NCI-H82 (cell line): ENCODE data around the gene ZC3HAV1.
A peak's percentile ranks its signal among the peaks of the same experiment; 100 is the strongest.
"Not testable (repeated sequence)": the region's sequence is repeated elsewhere in the genome, so short reads cannot be mapped to it uniquely, and the experiment has no call there.

ENCODE experiments used
- DNase-seq: peaks from one replicate; lab custom pipeline; 2025; lab: John Stamatoyannopoulos, UW

ZC3HAV1 gene

GRCh38 chr7:139109188-139109982 is at the start of gene ZC3HAV1:
Gene ZC3HAV1 (minus strand): TSS chr7:139109720. CDS start chr7:139109331, 389 bp downstream.
- peak; percentile 74 for DNase-seq

- no peak for DNase-seq
These were observed 44.3 kb upstream of the ZC3HAV1 start for GRCh38 chr7:139153832-139154231.

GRCh38 chr7:139152149-139152548 is 42.6 kb upstream of the ZC3HAV1 start:
- DNase-seq: no peak

- DNase-seq: no peak
These were observed 29.6 kb upstream of the ZC3HAV1 start for GRCh38 chr7:139139150-139139549.

GRCh38 chr7:139133335-139134139 is 24.0 kb upstream of the ZC3HAV1 start:
- peak; percentile 92 for DNase-seq

- no peak for DNase-seq
These were observed 23.4 kb upstream of the ZC3HAV1 start for GRCh38 chr7:139132887-139133286.

GRCh38 chr7:139131601-139132041 is 22.1 kb upstream of the ZC3HAV1 start:
- no peak for DNase-seq

GRCh38 chr7:139129814-139130213 is 20.3 kb upstream of the ZC3HAV1 start:
- DNase-seq: not testable (repeated sequence)

- no peak for DNase-seq
These were observed 18.1 kb upstream of the ZC3HAV1 start for GRCh38 chr7:139127648-139128047.

GRCh38 chr7:139125657-139126056 is 16.1 kb upstream of the ZC3HAV1 start:
- DNase-seq: no peak

GRCh38 chr7:139124995-139125394 is 15.5 kb upstream of the ZC3HAV1 start:
- not testable (repeated sequence) for DNase-seq

GRCh38 chr7:139124084-139124914 is 14.8 kb upstream of the ZC3HAV1 start:
- no peak for DNase-seq

- no peak for DNase-seq
These were observed 9.9 kb upstream of the ZC3HAV1 start for GRCh38 chr7:139119486-139119849.

GRCh38 chr7:139118805-139119485 is 9.4 kb upstream of the ZC3HAV1 start:
- DNase-seq: no peak

GRCh38 chr7:139118234-139118804 is 8.8 kb upstream of the ZC3HAV1 start:
- no peak for DNase-seq

- DNase-seq: no peak
These were observed 8.2 kb upstream of the ZC3HAV1 start for GRCh38 chr7:139117599-139118233.

- no peak for DNase-seq
These were observed 7.5 kb upstream of the ZC3HAV1 start for GRCh38 chr7:139116999-139117398.

- no peak for DNase-seq
These were observed 5.6 kb upstream of the ZC3HAV1 start for GRCh38 chr7:139115104-139115503.

GRCh38 chr7:139114585-139114984 is 5.1 kb upstream of the ZC3HAV1 start:
- DNase-seq: no peak

GRCh38 chr7:139114018-139114417 is 4.5 kb upstream of the ZC3HAV1 start:
- DNase-seq: no peak

- DNase-seq: no peak
These were observed 3.3 kb upstream of the ZC3HAV1 start for GRCh38 chr7:139112741-139113250.
